Measurements from ENCODE around the gene SLX9. TPM values are rescaled to one million over a fixed set of nuclear protein-coding genes. Genes with fewer than 3 reads are reported as not detected.
A peak's percentile ranks its signal among the peaks of the same experiment; 100 is the strongest.
"Not testable (repeated sequence)": the region's sequence is repeated elsewhere in the genome, so short reads cannot be mapped to it uniquely, and the experiment has no call there.

The SLX9 gene
- total and polyA plus RNA-seq, 2 experiments from 2014 or later, result 24.7 to 31.2 TPM

GRCh38 chr21:44974676-44975075, 34.8 kb downstream of the SLX9 start:
- Histone ChIP-seq H3K4me1 (ENCODE audit: low read depth) (peaks cover 5% of the 10 kb centered on the region), H3K27me3 (no peaks in the 10 kb centered on the region), H3K27ac (no peak overlapping the region), H3K9me3 (ENCODE audit: low read depth) (no peaks in the 10 kb centered on the region), H3K36me3 (no peaks in the 10 kb centered on the region), H3K4me3 (no peak overlapping the region)
- TF ChIP-seq CTCF (IDR thresholded peaks at IDR 0.05; ENCODE audit: low read depth, low read length), result no peak
- DNase-seq (ENCODE audit: low read depth in 1 of 2, low spot score in 1 of 2), result no peak

GRCh38 chr21:44975720-44976555, 36.1 kb downstream of the SLX9 start:
- TF ChIP-seq CTCF (IDR thresholded peaks at IDR 0.05; ENCODE audit: low read depth, low read length), result no peak
- Histone ChIP-seq H3K36me3 (no peaks in the 10 kb centered on the region), H3K27ac (no peak overlapping the region)

DNA sequence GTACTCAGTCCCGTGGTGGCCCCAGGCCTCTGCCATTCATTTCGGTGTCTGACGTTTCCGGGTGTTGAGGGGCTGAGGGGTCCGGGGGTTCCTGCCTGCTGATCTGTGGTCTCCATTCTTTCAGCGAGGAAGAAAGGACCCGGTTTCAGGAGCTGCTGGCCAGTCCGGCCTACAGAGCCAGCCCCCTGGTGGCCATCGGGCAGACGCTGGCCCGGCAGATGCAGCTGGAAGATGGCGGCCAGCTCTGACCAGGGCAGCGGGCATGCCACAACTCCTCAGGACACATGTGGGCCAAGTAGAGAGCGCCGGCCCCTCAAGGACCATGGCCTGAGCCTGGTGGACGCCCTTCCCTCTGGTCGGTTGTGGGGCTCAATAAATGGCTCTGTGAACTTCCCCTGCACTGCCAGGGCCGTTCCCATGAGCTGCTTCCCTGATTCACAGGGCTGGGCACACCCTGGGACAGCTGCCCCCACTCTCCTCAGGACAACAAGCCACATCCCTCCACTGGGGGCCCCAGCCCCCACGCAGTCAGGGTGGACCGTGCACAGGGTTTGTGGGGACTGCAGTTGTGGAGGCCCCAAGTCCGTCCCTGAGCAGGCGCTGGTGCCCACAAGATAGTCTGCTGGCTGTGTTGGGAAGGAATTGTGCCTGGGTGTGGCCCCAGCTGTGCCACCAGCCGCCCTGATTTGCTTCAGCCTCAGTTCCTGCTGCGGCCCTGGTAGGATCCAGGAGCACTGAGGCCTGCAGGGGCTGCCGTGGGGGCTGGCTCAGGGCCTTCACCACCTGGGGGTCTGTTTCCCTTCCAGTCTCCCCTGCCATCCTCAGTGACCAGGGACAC, 36.9 kb downstream of the SLX9 start:
- not testable (repeated sequence) for H3K36me3 ChIP-seq; H3K27me3 ChIP-seq; H3K9me3 ChIP-seq (ENCODE audit: low read depth); H3K4me1 ChIP-seq (ENCODE audit: low read depth); DNase-seq (ENCODE audit: low read depth in 1 of 2, low spot score in 1 of 2); H3K4me3 ChIP-seq; H3K27ac ChIP-seq
- TF ChIP-seq CTCF (IDR thresholded peaks at IDR 0.05; ENCODE audit: low read depth, low read length), result peak; percentile 13

More at GRCh38 chr21:44975720-44976555, 36.1 kb downstream of the SLX9 start:
- H3K4me1 ChIP-seq (ENCODE audit: low read depth), result no peaks in the 10 kb centered on the region
- H3K9me3 ChIP-seq (ENCODE audit: low read depth), result no peaks in the 10 kb centered on the region
- DNase-seq (ENCODE audit: low read depth in 1 of 2, low spot score in 1 of 2), result no peak
- no peaks in the 10 kb centered on the region for H3K27me3 ChIP-seq
- H3K4me3 ChIP-seq, result no peak overlapping the region

- Histone ChIP-seq H3K36me3 (no peaks in the 10 kb centered on the region), H3K4me1 (ENCODE audit: low read depth) (no peaks in the 10 kb centered on the region), H3K27me3 (no peaks in the 10 kb centered on the region), H3K9me3 (ENCODE audit: low read depth) (no peaks in the 10 kb centered on the region), H3K4me3 (no peak overlapping the region), H3K27ac (no peak overlapping the region)
- no peak for TF ChIP-seq CTCF (IDR thresholded peaks at IDR 0.05; ENCODE audit: low read depth, low read length)
- no peak for DNase-seq (ENCODE audit: low read depth in 1 of 2, low spot score in 1 of 2)
These were observed 37.9 kb downstream of the SLX9 start for GRCh38 chr21:44977616-44978340.

Data from cardiac muscle cell (in vitro differentiated cells and primary cell).